ENCODE results near the gene C1QTNF8.

C1QTNF8 gene

DNA sequence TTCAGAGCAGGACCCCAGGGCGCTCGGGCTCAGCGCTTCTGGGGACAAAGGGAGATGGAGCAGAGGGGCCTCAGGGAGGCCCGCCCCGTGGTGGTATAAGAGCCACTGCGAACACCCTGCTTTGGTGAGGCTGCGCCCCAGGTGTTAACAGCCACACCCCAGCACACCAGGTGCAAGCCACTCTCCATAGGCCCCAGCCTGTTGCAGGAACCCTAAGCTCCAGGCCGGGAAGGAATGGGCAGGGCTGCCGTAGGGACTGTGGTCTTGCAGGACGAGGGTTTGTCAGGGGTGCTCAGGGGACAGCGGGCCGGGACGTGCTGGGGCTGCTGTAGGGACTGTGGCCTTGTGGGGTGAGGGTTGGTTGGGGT is 40.5 kb downstream of the C1QTNF8 start:
- no peak for DNase-seq

DNA sequence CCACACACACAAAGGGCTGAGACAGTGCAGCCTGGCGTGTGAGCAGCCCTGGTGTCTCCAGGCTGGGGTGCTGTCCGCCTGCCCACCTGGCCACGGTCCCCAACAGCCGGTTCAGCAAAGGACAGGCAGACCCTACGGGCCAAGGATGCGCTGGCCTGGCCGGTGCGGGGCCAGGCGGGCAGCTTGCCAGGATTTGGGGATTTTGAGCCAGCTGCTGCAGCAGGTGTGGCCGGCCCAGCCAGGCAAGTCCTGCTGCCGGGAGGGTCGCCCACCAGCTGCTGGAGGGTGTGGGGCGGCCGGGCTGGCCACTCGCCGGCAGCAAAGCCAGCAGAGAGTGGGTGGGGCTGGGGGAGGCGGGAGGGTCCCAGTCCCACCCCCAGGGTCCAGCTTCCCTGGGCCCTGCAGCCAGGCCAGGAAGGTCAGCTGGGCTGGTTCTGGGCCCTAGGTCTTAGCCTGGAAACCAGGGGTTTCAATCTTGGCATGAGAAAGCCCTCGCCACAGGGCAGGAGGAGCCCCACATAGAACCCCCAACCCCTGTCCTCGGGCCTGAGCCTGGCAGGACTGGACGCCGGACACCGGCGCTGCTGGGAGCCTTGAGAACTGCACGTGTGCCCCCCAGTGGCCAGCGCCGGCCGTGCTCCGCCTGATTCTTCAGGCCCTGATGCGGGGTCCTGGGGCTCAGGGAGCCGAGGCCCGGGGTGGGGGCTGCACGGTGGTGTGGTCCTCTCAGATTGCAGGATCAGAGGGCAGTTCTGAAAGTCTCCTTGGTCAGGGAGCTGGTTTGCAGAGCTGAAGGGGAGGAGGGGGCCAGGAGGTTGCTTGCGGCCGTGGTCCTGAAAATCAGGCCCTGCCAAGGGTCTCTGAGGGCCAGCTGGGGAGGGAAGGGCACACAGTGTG is 41.1 kb downstream of the C1QTNF8 start:
- no peak for DNase-seq

- DNase-seq: no peak
Measured at GRCh38 chr16:1053700-1054368, 42.2 kb downstream of the C1QTNF8 start.

- DNase-seq: no peak
Measured at GRCh38 chr16:1053121-1053521, 42.9 kb downstream of the C1QTNF8 start.

GRCh38 chr16:1052721-1053120 is 43.3 kb downstream of the C1QTNF8 start:
- no peak for DNase-seq

DNA sequence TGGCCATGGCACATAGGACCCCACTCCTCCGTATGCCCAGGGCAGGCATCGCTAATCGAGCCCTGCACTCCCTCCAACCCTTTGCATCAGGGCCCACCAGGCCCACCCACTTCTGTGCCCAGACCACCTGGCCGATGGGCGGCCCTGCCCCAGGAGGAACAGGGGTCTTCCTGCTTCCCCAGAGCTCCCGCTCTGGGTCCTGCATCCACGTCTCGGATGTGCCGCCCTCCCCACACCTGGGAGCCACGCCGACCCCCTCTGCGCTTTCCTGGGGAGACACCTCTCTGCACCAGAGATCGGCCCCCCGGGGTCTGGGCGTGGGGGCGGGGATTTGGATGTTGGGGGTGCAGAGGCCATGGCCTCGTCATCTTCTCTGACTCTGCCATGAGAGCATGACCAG is 44.6 kb downstream of the C1QTNF8 start:
- no peak for DNase-seq

GRCh38 chr16:1050921-1051320 is 45.1 kb downstream of the C1QTNF8 start:
- no peak for DNase-seq

DNA sequence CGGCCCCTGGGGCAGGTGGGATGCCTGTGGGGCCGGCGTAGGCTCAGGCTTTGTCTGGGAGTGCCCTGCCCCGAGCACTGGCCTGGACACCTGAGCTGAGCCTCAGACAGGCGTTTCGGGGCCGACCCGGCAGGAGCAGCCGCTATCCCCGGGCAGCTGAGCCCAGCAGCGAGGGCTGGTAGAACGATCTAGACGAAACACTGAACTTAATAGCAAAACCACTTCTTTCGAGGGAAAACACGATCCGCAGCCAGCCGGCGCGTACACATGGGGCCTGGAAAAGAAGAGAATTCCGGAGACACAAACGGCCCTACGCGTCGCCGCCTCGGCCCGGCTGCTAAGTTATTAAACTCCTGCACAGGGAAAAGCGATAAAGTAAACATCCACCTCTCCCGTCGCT is 45.5 kb downstream of the C1QTNF8 start:
- DNase-seq: no peak

DNA sequence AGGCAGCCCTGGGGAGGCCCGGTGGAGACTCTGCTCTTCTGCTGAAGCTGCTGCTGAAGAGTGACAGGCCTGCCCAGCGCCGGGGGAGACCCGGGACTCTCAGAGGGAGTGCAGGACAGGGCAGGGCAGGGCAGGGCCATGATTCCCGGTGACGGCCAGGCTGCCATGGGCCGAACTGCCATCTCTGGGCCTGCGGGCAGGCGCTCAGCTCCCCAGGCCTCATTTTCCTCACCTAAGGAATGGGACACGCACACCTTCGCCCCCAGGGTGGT is 46.1 kb downstream of the C1QTNF8 start:
- DNase-seq: no peak

GRCh38 chr16:1049113-1049975 is 46.7 kb downstream of the C1QTNF8 start:
- DNase-seq: no peak

GRCh38 chr16:1048442-1049112 is 47.5 kb downstream of the C1QTNF8 start:
- DNase-seq: no peak

DNA sequence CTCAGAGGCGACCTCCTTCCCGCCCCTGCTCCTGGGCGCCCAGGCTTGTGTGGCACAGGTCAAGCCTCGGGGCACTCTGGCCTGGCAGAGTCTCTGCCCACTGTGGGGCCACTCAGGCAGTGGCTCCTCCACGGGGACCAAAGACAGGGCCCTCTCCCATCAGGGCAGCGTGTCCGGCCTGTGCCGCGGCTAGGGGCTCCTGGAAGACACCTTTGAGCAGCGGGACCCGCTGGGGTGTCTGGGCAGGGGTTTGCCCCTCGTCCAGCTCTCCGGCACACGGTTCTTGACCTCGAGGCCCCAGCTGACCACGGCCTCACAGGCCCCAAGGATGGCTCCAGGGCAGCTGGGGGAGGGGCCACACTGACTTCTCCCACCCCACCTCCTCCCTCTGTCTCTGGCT is 48.2 kb downstream of the C1QTNF8 start:
- DNase-seq: no peak

- no peak for DNase-seq
Measured at GRCh38 chr16:1047123-1047522, 48.9 kb downstream of the C1QTNF8 start.

DNA sequence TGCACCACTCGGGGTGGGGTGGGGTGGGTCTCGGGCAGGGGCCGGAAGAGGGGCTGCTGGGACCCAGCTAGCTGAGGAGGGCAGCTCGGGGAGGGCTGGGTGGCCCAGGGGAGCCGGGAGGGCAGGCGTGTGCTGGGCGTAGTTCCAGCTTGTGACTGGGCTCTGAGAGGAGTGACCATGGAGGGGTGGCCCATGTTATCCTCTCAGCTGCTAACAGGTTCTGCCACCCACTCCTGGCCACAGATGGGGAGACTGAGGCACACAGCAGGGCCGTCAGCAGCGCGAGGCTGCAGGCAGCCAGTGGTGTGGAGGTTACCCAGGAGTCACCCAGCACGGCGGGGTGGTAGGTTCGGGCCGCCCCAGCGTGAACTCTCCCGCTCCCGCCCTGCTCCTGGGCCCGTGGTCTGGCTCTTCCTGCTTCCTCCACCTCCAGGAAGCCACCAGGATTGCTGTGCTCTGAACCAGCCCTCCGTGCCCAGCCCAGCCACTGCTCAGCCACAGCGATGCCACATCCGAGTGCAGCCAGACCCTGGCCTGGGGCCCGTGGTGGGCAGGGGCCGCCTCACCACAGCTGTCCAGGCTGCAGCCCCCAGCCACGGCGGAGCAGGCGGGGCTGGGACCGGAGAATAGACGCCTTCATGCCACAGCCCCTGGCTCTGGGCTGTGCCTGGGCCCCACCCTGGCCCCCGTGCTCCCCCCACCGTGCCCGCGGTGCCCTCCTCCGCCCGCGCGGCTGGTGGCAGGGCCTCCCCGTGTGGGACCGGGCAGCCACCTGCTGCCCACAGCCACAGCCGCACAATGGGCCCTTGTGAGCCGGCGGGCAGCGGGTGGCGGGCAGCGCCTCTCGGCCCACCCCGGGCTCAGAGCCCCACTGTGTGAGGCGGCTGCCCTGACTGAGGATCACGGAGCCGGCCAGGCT is 49.8 kb downstream of the C1QTNF8 start:
- no peak for DNase-seq

GRCh38 chr16:1045310-1045992 is 50.6 kb downstream of the C1QTNF8 start:
- DNase-seq: no peak

- no peak for DNase-seq
Measured at GRCh38 chr16:1044460-1045309, 51.4 kb downstream of the C1QTNF8 start.

DNA sequence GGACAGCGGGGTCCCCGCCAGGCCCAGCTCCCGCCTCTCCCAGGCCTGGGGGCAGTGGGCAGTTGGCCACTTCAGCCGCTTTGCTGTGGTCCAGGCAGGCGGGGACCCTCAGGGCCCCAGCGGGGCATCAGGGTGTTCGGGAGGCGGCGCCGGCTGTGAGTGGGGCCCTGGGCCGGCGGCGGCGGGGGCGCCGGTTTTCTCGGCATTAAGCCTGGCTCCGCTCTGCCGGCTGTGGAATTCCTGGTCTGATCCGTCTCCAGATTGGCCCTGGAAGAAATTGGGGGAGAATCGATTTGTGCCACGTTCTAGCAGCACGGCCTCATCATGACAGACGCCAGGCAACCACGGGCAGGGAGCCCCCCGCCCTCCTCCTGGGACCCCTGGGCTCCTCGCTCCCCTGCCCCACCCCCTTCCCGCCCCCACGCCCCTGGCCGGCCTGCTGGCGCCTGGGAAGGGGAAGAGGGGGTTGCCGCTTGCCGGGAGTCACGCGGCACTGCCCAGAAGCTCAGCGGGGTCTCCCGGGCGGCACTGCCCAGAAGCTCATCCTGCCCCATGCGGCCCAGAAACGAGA is 52.1 kb downstream of the C1QTNF8 start:
- no peak for DNase-seq

- DNase-seq: no peak
Measured at GRCh38 chr16:1042866-1043265, 53.2 kb downstream of the C1QTNF8 start.

DNA sequence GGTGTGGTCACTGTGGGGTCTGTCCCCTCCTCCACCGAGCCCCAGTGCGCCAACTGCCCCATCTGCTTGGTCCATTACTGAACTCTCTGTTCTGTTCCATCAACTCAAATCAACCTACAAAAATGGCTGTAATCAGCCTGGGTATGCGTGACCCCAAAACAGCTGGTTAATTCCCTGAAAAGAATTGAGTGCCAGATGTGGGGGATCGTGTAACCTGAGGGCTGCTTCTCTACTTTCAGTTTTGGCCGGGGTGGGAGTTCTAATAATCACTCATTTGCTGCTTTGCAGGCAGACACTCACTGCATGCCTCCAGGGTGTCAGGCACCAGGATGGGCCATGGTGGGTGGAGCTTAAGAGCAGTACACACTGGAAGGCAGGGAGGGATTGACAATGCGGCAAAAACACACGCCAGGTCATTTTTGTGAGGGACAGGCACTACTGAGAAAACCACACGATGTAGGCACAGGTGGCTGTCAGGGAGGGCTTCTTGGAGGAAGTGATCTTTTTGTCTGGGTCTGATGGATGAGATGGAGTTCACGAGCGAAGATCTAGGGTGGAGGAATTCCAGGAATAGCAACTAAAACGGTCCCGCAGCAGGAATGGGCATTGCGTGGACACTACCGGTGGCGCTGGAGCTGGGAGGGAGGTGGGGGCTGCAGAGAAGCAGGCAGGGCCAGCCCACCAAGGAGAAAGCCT is 53.8 kb downstream of the C1QTNF8 start:
- DNase-seq: no peak

Measured in KG1 (cell line).